HG02623 (cell line): Measurements from ENCODE around the gene HAAO.
A peak's percentile ranks its signal among the peaks of the same experiment; 100 is the strongest.
"Not testable (repeated sequence)": the region's sequence is repeated elsewhere in the genome, so short reads cannot be mapped to it uniquely, and the experiment has no call there.

Experiments
- ATAC-seq: cut with Tn5 transposase; IDR thresholded peaks from one replicate; pipeline ENCODE4 v1.9.1; 2021; ENCODE audit warnings: moderate library complexity; ENCODE audit not compliant: unreplicated experiment

The HAAO gene

DNA sequence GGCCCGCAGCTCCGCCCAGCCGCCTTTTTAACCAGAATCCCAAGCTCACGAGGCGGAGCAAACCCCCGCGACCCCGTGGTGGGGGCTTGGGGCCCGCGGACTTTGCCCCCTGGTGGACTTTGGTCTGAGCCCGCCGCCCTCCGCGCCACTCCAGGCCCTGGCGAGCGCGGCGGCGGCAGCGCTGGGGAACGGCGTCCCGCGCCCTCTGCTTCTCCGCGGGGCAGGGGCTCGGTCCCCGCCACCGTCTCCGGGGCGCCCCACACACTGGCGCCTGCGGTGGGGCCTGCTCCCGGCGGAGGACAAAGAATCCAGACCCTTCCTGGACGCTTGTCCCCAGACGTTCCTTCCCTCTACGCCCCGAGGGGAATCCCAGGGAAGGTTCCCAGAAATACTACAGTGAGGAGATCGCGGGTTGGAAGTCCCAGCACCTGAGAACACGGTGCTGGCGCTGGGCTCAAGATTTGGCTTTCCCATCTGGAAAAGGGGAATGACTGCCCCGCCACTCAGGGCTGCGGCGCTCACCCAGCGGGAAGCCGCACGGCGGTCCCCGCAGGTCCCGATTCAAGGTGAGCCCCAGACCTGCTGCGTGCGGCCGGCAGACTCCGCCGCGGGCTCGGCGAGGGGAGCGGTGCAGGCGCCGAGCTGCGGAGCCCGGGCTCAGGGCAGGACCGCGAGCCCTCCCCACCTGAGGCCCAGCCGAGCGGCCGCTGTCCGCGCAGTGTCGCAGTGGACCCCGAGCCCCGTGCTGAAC lies at the start of gene HAAO:
Gene HAAO (minus strand): TSS at position 1 of the 751 bp plus-strand sequence. CDS start 47 bp downstream, outside the sequence.
- no peak for ATAC-seq

DNA sequence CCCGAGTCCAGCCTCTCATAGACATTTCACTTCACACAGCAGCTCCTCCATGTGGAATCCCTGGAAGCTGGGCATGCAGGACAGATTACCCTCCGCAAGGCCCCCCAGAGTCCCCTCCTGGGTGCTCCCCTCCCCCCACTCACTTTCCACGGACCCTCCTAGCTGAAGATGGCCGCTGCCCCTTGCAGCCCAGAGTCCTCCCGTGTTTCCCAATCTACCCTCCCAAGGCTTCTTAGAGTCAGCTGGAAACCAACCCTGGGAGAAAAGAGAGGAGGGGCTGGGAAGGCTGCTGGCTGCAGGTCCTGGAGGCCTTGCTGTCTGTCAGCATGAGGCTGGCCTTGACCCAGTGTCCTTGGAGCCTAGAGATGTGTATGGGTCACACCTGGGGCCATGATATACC lies 49.0 kb upstream of the HAAO start:
- no peak for ATAC-seq

DNA sequence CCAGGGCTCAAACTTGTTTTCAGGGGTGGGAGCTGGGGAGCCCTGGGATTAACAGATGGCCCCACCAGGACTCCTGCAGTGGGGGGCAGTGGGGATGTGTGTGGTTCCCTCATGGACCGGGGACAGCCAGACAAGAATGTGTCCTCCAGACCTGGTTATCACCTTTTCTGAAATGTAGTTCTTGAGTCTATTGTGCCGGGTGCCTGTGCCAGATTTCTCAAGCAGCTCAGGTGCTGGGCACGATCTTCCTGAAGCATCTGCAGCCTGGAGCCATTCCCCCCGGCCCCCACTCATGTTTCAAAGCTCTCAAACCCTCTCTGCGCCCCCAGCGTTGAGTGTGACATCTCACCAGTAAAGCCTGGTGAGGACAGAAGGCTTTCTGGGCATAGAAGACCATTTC lies 48.4 kb upstream of the HAAO start:
- ATAC-seq = no peak

DNA sequence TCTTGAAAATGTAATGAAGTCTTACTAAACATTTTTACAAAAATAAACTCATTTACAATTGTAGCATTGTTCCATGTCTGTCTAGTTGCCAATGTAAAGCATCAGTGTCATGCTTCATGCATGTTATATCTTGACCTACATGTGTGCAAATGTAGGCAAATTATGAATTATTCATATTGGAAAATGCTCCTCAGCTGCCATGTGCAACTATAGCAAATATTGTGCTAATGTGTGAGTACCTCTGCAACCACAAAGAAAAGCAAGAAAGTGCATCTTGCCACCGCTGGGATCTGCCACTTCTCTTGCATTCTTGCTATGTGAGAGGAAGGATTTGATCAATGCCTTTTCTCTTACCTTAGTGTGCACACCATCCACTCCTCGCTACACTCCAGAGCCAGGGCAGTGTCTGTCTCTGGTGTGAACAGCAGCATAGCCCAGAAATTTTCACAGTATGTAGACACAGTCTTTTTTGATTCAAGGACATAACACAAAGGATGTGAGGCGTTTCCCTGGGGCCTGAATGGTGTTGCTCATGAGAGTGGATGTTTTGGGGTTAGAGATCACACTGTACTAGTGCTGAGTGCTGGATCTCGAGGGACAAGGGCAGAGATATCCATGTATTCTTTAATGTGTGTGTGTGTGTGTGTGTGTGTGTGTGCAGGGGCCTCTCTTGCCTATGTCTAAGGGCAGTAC lies 47.6 kb upstream of the HAAO start:
- no peak for ATAC-seq

DNA sequence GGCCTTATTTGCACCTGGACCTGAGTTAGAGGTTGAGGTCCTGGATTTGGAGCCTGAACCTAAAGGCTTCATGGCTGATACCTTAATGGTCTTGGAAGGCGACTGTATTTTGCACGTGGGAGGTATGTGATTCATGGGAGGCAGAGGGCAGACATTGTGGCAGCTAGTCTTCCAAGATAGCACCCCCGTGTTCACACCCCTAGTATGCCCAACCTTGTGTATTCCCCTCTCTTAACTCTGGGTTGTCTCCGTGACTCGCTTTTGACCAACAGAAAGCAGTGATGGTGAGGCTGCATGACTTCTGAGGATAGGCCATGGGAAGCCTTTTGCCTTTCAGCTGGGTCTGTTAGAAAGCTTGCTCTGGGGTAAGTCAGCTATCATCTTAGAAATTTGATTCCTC lies 45.8 kb upstream of the HAAO start:
- ATAC-seq = no peak

DNA sequence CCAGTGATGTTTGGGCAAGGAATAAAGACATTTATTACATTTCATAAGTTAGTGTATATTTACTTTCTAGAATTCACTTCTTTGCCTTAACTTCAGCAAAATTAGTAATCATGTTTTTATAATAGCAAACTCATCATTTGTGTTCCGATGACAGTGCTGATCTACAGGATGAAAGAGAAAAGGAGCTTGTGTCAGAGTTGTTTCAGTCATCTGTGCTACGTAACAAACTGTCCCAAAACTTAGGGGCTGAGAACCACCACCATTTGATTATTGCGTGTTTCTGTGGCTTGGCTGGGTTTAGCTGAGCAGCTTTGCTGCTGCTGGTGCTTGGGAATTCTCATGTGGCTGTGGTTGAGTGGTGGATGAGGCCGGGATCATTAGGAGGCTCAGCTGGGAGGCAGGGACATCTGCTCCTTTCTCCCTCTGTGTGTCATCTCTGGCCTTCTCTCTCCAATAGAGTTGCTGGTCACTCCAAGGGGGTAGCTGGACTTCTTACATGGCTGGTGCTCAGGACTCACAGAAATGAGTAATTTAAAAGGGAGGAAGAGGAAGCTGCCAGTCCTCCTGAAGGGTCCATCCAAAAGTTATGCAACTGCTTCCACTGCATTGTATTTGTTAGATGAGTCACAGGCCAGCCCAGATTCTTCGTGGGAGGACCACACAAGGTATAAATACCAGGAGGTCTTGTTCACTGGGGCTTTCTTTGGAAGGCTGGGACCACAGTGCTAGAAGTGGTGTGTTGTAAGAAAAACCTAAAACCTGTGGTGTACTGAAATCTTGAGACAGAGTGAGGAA lies 43.4 kb upstream of the HAAO start:
- no peak for ATAC-seq

DNA sequence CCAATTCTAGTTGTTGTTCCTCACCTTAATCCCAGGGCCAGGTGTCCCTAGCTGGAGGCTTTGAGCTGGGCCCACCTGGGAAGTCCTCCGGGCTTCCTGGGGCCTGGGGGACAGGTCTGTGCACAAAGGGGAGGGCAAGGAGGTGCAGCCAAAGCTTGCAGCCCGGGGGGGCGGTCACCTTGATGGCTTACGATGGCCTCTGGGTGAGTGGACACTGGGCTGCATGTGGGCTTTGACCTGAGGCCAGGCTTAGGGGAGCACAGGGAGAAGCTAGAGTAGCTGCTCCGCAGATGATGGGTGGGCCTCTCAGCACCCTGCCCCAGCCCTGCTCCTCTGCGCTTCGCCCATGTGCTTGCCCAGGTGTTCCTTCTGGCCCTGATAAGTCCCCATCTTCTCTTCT lies 41.8 kb upstream of the HAAO start:
- ATAC-seq = no peak

DNA sequence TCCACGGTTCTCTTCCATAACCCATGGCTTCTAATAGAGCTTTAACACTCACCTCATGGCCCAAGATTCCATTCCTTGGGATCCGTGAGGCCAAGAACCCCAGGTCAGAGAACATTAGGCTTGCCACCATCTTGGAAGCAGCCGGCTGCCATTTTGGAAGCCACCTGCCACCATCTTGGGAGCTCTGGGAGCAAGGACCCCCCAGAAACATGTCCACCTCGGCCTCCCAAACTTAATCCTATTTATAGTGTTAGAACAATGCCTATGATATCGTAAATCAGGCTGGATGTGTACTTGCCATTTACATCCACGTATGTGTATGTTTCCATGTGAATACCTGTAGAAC lies 39.9 kb upstream of the HAAO start:
- no peak for ATAC-seq

DNA sequence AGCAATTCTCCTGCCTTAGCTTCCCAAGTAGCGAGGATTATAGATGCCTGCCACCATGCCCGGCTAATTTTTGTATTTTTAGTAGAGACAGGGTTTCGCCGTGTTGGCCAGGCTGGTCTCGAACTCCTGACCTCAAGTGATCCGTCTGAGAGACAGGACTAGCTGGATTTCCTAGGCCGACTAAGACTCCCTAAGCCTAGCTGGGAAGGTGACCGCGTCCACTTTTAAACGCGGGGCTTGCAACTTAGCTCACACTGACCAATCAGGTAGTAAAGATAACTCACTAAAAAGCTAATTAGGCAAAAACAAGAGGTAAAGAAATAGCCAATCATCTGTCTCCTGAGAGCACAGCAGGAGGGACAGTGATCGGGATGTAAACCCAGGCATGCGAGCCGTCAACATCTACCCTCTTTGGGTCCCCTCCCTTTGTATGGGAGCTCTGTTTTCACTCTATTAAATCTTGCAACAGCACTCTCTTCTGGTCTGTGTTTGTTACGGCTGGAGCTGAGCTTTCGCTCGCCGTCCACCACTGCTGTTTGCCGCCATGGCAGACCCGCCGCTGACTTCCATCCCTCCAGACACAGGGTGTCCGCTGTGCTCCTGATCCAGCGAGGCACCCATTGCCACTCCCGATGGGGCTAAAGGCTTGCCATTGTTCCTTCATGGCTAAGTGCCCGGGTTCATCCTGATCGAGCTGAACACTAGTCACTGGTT lies 39.3 kb upstream of the HAAO start:
- not testable (repeated sequence) for ATAC-seq

DNA sequence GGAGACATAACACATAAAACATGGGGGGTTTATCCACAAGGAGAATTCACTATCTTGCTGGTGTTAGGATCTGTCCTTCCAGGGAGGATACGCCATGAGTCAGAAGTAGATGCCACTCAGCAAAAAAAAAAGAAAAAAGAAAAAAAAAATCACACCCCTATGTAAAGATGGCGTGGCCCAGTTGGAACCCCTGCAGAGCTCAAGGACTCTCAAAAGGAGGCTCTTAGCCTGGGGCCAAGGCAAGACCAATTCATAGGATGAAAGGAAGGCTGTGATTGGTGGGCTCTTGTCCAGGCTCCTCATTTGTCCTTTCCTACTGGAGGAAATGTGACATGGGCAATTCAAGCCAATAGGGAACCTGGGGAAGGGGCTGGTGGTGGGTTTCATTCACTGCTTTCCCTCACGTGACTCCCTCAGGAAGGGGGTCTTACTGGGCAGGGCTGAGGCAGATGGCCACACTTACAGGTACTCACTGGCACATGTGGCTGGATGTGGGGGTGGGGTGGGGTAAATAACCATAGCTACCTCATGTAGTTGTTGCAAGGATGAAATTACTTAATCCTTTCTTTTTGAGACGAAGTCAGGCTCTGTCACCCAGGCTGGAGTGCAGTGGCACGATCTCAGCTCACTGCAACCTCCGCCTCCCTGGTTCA lies 38.7 kb upstream of the HAAO start:
- ATAC-seq = no peak

DNA sequence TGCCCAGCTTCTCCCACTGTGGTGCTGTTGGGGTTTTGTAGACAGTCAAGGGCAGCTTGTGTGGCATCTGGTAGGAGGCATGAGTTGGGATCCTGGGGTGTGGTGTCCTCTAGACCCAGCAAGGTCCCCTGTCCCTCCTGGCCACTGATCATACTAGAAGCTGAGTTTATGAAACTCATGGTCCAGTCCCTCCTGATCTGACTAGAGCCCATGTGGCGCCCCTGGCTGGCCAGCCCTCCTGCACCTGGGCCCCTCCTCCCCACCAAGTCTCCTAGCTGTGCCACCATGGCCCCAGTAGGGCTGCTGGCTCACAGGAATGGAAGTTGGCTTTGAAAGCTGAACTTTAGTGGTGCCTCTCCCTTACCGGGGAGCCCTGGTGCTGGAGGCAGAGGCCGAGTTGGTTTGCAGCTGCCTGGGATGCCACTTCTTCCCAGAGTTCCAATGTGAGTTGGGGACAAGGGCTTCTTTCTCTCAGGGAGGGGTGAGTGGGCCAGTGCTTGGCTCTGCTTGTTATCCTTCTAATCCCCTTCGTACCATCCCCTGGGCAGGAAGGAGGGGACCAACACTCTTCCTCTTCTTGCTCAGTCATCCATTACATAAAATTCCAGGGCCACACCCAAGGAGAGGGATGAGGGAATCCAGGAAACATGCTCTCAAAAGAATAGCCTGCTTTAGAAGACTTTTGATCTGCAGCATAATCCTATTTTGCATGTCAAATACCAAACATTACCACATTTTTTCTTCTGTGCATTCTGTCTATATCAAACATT lies 37.5 kb upstream of the HAAO start:
- ATAC-seq = no peak

DNA sequence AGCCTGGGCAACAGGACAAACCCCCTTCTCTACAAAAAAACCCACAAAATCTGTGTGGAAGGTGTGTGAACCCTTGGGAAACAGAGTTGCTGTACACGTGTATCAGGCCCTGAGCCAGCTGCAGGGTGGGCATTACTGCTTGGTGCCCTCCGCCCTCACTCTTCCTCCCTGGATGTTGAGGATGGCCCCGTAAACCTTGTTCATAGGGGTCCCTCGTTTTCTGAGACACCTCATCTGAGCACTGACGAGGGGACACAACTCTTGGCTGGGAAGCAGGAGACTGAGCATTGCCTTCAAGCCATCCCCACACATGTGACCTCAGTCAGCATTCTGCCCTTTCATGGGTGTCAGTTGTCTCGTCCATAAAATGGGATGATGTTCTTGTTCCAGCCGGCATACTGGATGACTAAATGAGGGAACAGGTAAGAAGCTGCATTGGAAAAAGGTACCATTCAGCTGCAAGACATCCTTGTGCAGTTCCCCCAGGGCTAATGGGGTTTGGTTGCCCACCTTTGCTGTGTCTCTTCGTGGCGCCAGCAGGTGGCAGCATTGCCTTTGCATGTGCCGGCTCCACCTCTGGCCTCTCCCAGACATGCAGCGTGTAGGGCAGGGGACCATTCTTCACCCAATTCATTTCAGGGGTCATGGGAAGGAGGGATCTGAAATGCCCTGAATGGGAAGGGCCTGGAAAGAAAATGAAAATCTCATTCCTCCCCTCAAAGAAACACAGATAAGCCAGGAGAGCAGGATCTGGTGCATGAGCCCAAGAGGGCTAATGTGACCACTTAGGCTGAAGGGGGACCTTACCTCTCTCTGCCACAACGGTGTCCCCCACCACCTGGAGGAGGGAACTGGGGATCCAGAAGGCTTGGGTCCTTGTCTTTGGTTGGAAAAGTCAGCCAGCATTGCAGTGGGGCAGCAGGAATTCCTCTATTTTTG lies 36.4 kb upstream of the HAAO start:
- peak; percentile 78 for ATAC-seq

DNA sequence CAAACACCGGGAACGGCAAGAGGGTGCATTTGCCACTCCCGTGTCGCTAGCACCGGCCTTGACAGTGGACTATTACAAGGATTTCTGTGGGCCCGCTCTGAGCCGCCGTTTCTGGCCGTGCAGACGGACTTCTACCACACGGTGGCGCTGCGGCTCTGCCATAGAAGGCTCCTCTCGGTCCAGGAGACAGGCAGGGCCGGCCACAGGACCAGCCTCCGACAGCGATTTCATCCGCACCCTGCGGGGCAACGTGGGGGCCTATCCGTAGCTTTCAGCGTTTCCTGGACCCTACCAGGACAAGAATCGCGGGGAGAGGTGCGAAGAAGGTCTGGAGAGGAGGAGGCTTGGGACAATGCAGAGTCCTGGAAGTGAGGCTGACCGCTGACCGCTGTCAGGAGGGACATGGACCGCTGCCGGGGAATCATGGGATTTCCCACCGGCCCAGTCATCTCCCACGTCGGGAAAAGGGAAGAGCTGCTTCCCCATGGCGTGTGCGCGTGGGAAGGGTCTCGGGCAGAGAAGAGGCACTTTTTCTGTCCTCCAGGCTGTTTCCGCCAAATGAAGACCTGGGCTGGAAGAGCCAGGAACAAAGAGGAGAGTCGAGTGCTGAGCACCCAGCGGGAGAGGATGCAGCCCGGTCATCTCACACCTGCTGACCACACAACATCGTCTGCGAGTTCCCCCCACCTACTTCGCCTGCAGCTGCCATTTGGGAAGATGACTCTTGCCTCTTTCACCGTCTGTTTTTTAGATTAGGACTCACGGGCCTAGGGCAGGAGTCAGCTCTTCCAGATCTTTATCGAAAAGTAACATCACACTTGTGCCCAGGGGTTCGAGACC lies 35.5 kb upstream of the HAAO start:
- ATAC-seq = peak; percentile 61

DNA sequence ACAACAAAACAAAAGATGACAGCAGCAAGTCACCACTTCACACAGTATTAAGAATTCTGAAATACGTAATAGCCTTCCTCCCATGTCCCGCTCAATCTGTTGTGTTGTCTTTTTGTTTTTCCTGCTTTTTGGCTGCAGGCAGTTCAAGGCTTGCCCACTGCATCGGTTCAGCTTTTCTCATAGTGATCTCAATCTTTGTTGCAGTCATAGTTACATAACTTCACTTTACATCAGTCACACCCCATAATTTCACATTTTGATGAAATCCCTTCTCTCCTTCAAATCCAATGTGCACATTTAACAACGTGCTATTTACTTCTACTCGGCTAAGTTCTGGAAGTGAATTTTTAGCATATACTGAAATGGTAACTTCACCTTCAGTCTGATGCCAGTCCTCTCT lies 33.8 kb upstream of the HAAO start:
- ATAC-seq = no peak

DNA sequence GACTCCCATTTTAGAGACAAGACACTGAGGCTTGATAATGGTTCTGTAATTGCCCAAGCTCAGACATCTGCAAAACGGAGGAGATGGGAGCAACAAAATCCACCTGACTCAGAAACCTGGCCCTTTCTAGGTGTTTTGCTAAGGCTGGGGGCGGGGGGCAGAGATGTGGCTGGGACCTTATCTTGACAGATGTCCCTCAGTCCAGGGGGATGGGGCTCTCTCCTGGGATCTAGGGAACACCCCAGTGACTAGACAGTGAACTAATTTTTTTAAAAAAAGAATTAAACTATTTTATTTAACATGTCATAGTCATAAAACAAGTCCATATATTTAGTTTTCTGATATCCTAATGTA lies 32.0 kb upstream of the HAAO start:
- ATAC-seq = no peak

DNA sequence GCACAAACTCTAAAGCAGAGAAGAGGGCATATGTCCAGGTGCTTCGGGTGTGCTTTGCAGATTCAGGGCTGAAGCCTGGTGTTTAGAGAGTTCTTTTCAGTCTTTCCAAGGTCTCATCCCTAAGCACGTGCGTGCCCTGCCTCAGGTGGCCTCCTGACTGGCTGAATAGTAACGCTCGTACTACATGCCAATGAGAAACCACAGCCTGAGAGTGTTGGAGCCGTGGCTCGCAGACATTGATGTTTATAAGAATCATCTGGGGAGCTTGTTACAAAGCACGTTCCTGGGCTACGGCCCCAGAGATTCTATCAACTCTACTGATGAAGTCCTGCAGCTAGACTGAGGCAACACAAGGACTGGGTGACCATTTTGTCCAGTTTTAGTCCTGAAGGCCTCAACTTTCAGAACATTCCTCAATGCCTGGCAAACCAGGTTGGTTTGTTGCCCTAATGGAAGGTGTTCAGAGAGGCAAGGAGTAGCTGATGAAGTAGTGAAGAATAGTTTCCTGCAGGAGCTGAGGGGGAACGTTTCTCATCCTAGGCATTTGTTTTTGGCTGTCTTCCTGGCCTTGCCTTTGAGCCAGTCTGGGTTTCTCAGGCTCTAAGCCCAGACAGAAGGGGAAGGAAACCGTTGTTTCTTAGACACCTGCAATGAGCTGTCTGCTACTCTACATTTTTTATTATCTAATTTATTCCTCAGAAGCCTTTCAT lies 31.5 kb upstream of the HAAO start:
- ATAC-seq = no peak

DNA sequence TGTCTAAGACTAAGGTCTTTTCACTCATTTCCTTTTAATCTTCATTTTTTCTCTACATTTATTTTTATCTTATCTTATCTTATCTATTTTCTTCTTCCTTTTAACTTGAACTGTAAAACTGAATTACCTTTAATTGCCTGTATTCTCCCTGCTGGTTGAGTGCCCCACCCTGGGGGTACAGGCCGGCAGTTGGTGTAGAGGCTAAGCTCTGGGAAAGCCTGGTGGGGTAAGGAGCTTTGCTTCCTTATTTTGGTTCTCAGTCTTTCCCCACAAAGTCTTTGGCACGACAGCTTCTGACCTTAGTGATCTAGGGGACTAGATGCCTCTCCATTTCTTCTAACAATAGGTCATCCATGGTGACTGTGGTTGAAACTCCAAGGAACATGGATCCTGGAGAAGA lies 26.8 kb upstream of the HAAO start:
- no peak for ATAC-seq

DNA sequence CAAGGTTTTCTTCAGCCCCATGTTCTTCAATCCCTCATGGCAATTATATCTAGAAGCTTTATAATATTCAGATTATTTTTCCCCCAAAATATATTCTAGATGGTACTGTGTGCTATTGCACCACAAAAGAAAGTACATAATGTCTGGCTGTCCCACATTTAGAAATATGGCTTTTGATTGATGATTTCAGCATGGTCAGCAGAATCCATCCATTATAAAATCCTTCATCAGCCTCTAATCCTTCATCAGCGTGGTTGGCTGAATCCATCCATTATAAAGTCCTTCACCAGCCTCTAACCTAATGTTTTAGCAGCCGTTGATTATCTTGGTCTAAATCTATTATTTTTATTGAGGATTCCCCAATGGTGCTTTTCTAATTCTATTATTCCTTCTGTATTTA lies 23.3 kb upstream of the HAAO start:
- ATAC-seq = no peak
